D341Med (cell line): ENCODE measurements around the gene ATOX1.
"Not testable (repeated sequence)": the region's sequence is repeated elsewhere in the genome, so short reads cannot be mapped to it uniquely, and the experiment has no call there.

Experiments used
- DNase-seq: peaks from one replicate; pipeline ENCODE4 v3.0.0; 2012; ENCODE audit warnings: low spot score

ATOX1 gene, protein sequence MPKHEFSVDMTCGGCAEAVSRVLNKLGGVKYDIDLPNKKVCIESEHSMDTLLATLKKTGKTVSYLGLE

DNA sequence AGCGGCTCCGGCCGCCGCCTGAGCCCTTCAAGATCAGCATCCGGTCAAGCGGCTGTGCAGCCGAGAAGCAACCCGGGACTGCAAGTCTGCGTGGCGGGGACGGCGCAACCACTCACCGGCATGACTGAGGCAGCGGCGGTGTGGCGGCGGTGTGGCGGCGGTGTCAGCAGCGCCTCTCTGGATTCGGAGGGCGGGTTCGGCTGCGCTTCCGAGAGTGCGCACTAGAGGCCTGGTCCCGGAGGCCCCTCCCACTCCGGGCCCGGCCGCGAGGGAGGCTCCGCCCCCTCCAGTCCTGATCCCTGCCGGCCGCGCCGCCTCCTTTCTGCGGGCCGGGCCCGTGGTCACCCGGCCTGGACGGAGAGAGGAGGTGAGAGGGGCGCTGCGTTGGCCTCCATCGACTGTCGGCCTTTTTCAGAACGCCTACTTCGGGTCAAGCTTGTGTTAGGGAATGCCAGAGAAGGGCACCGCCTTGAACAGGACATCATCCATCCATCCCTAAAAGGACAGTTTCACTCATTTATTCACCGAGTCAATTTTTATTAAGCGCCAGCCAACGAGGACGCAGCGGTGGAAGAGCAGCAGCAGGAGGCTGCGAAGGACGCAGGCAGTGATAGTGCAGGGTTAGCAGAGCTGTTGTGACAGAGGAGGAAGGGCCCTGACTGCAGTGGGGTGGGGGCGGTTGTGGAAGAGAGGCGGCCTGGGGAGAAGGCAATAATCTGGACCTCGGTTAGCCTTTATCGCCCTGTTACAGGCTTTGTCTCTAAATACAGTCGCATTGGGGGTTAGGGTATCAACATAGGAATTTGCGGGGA is at the start of gene ATOX1:
Gene ATOX1 (minus strand): TSS at position 202 of the 812 bp plus-strand sequence. CDS start 80 bp downstream, at position 122.
- DNase-seq = peak; percentile 99

DNA sequence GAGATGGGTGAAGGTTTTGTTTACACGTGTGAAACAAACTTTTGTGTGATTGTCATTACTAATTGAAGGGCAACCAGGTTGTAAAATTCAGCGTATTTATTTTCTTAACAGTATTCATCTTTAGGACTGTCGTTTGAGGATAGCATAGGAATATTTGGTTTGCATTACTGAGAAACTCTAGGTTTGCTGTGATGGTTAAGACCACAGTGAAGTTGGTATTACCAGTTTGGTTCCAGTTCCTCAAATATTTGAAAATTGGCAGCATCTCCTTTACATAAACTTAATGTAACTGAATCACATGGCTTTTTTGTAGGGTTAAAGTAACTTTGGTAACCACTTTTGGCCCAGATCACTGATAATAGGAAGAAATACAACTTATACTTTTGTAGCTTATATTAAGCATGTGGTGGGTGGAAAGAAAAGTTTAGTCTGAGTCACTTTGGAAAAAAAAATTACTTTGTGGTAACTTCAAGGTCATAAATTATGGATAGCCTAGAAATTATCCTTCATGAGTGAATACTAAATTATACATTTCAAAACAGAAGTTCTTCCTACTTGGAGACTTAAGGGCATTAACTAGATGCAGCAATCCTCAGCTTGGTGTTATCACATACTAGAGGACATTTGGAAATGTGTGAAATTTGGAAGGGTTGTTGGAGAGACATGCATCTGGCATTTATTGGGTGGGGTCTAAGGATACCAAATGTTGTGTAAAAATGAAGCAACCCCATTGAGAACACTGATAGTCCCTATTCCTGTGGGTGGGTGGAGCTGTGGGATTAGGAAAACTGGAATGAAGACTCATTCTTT is 47.2 kb upstream of the ATOX1 start:
- DNase-seq = no peak

DNA sequence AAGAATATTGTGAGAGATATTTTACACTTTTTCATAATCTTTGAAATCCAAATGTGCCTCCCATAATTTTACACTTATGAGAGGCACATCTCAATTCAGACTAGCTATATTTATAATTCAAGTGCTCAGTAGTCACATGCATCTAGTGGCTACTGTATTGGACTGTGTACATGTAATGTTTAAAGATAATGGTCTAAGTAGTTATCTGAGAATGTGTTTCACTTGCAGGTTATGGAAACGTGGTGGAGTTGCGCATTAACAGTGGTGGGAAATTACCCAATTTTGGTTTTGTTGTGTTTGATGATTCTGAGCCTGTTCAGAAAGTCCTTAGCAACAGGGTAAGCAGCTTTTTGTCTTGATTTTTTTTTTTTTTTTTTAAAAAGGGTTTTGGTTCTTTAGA is 42.1 kb upstream of the ATOX1 start:
- no peak for DNase-seq

DNA sequence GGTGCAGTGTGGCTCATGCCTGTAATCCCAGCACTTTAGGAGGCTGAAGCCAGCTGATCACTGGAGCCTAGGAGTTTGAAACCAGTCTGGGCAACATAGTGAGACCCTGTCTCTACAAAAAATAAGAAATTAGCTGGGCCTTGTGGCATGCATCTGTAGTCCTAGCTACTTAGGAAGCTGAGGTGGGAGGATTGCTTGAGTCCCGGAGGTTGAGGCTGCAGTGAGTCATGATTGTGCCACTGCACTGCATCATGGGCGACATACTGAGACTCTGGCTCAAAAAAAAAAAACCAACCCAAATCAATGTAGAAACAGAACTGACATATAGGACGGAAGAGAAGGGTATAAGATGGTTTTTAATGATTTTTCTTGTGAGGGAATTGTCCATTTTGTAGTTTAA is 41.0 kb upstream of the ATOX1 start:
- DNase-seq = no peak

DNA sequence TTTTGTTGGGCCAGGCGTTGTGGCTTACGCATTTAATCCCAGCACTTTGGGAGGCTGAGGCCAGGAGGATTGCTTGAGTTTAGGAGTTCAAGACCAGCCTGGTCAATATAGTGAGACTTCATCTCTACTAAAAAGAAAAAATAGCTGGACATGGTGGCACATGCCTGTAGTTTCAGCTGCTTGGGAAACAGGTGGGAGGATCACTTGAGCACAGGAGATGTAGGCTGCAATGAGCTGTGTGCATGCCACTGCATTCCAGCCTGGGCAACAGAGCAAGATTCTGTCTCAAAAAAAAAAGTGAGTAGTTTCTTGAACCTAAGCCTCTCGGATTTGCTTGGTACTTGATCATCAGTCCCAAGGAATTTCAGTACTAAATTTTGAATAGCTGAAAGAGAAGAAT is 40.2 kb upstream of the ATOX1 start:
- DNase-seq = no peak

DNA sequence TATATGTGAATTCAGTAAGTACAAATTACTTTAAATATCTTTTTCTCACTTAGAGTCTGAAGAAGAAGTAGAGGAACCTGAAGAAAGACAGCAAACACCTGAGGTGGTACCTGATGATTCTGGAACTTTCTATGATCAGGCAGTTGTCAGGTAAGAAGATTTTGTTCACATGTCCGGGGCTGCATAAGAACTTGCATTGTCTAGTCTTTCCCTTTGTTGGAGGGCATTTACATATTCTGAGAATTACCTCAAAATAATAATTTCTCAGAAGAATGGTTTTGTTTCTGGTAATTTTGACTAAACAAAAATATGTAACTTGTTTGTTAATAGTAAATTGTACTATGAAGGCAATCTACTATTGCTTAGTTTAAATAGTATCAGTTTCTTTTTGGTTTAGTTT is 37.0 kb upstream of the ATOX1 start:
- no peak for DNase-seq

DNA sequence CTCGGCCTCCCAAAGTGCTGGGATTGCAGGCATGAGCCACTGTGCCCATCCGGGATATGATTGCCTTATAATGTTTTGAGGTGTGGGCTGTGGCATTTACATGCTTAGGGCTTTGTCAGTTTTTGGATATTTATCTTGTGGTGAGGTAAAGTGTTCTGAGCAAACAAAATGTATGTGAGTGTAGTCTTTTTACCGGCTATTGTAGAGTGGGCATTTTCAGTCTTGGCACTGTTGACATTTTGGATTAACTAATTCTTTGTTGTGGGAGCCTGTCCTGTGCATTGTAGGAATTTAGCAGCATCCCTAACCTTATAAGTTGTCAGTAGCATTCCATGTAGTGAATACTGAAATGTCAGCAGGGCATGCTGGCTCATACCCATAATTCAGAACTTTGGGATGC is 34.9 kb upstream of the ATOX1 start:
- no peak for DNase-seq

DNA sequence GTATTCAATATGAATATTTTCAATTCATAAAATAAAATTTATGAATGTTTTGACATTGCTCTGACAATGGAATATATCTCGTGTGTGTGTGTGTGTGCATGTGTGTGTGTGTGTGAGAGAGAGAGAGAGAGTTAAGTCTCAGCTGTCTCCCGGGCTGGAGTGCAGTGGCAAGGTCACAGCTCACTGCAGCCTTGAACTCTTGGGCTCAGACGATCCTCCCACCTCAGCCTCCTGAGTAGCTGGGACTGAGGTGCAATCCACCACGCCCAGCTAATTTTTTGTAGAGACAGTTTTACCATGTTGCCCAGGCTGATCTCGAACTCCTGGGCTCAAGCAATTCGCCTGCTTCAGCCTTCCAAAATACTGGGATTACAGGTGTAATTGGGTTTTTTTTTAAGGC is 29.4 kb upstream of the ATOX1 start:
- DNase-seq = no peak

DNA sequence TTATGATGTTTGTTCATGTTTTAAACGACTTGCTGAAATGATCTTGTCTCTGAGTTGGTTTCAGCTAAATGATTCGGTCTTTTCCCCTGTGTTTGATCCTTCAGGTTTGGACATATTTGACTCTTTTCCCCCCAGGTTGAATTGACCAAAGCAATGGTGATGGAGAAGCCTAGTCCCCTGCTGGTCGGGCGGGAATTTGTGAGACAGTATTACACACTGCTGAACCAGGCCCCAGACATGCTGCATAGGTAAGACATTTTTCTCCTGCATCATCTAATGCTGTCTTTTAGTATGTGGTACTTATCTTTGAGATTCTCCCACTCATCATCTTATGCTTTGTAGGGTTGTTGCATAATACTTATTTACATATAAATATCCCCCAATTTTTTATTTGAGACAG is 28.0 kb upstream of the ATOX1 start:
- no peak for DNase-seq

DNA sequence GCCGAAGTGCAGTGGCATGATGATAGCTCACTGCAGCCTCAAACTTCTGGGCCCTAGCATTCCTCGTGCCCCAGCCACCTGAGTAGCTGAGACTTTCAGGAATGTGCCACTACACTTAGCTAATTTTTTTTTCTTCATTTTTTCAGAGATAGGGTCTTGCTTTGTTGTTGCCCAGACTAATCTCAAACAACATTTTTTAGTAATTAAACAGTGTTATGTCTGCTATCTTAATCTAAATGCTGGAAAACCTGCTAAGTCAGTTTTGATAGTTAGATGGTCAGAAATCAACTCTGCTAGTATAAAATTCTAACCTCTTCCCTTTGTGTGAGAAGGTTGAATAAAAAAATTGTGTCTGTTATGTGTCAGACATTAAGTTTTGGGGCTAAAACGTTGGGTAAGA is 25.7 kb upstream of the ATOX1 start:
- no peak for DNase-seq

DNA sequence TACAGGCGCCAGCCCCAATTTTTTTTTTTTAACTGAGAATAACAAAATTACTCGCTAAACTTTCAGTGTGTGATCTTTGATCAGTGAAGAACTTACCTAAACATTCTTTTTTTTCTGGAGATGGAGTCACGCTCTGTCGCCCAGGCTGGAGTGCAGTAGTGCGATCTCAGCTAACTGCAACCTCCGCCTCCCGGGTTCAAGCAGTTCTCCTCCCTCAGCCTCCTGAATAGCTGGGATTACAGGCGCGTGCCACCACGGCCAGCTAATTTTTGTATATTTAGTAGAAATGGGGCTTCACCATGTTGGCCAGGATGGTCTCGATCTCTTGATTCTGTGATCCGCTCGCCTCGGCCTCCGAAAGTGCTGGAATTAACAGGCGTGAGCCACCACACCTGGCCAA is 25.2 kb upstream of the ATOX1 start:
- not testable (repeated sequence) for DNase-seq

DNA sequence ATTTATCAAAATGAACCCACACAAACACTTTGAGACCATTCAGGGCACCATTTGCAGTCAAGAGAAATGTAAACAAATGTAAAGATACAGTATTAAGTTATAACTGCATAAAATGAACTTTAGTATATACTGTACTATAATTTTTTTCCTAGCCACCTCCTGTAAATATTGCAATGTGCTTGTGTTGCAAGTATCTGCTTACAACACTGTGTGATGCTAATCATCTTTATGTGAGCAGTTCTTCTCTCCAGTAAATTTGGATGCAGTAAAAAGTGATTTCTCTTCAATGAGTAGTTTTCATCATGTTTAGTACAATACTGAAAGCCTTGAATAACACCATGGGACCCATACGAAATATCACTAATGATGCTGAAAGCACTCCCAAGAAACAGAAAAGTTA is 22.8 kb upstream of the ATOX1 start:
- no peak for DNase-seq

DNA sequence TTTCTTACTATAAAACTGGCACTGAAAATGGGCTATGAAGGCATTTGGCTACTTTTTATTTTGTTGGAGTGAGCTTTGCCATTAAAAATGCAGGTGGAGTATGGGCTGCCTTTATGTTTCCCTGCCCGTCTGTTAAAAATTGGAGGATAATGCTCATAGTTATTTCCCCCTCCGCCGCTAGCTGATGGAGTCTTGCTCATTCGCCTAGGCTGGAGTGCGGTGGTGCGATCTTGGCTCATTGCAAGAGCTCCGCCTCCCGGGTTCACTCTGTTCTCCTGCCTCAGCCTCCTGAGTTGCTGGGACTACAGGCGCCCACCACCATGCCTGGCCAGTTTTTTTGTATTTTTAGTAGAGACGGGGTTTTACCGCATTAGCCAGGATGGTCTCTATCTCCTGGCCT is 21.9 kb upstream of the ATOX1 start:
- DNase-seq = no peak

DNA sequence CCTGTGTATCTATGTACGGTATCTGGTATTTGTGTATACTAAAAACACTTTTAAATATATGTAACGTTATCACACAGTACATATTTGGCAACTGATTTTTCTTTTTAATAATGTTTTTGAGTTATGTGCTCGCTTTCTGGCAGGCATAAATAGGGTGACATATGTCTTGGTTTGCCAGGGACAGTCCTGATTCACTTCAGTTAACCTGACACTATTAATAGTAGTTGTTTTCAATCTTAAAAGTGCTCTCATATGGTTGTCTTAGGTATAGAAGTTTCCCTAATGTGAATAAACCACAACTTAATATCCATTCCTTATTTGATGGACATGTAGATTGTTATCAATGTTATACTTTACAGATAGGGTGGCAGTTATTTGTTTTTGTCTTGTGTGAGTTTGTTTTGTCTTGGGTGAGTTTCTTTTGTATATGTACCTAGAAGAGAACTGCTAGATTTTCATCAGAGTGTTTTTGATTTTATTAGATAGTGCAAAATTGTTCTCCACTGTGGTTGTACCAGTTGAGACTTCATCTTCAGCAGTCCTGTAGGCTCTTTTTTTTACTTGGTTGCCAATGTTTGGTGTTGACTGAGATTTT is 21.2 kb upstream of the ATOX1 start:
- no peak for DNase-seq

DNA sequence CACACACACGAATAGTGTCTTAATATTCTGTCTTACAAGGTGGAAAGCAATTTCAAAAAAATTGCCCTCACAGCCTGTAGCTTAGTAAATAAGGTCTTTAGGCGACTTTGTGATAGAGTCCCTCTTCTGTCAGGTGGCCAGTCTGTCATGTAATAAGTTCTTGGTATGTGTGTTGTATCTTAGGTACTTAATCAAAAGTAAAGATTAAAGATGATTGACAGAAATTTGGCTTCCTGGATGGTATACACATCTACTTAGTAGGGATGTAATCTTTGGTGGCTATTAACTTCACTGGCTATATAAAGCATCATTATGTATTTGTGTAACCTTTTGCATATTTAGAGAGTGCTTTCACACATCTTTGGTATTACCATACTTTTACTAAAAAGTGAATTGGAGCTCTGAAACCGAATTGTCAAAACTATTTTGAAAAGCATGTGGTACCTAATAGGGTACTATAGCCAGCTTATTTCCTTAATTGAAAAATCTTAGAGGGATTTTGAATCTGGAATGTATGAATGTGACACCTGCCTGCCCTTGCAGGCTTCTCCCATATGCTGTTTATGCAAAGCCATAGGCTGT is 16.7 kb upstream of the ATOX1 start:
- DNase-seq = peak; percentile 46

DNA sequence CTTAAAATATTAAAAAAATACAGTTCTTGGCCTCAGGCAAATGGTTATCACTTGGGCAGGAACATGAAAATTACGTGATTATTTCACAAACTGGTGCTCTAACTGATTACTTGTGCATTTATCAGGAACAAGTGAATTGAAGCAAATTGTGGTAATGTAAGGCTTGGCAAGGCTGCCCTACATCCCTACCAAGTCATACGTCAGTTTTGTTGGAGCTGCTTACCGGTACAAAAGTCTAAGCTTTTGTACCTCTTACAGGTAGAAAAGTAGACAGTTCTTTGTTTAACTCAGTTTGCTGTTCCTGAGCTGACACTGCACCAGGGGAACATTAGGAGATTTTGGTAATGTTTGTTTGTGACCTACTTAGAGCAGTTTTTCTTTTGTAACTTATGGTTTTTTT is 15.5 kb upstream of the ATOX1 start:
- no peak for DNase-seq

DNA sequence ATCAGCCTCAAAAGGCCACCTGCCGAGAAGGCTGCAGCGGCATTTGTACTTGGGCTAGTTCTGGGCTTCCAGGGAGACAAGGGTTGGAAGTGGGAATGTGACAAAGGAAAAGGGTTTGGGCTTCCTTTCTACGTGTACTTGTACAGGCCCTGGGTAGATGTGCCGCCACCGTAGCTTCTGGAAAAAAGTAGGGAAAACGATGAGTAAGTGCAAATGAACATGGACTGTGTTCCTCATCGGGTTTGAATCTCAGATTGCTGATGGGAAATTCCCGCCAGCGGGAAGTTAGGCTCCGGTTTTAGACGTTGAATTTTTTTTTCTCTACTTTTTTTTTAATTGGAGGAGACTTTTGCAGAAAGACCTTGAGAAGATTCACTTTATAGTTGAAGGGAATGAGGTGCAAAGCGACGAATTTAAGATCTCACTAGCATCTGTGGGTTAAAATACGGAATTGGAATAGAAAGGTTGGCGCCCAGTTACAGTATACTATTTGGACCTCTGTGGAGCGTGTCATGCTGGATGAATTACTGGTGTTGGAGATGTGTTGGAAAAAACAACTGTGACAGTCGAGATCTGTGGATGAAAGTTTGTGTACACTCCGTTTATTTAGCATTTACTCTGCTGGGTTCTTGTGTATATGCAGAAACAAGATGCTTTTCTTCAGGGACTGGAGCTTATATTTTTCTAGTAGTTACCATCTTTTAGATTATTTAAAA is 14.6 kb upstream of the ATOX1 start:
- DNase-seq = no peak

DNA sequence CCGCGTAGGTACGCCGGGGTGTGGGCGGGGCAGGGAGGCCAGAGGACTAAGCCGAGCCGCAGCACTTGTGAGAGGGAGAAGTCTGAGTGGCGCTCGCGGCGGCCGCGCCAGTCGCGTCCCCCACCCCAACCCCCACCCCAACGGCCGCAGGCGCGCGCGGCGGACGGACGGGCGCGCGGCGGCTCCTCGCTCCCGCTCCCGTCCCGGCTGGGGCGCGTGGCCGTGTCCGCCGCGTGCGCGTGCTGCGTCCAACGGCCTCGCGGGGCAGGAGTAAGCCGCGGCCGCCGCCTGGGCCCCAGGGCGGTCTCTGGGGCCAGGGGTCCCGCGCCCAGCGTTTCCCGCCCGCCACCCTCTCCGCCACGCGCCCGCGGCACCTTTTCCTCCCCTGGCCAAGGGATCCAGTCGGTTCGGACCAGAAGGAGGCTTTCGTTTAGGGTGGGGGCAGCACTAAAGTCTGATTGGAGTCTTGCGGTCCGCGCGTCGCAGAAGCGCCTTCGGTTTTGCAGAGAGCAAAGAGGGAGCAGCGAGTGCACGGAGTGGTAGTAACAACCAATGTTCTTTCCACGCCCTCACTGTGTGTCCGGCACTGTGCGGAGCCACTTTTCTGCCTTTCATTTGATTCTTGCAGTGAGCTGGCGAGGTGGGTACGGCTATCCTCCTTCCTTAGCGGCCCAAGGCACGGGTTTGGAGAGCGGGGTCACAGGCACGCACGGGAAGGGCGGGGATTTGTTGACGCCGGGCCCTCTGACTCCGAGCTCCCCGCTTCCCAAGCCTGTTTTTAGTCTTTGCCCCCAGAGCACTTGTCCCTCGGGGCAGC is 13.8 kb upstream of the ATOX1 start:
- peak; percentile 71 for DNase-seq

DNA sequence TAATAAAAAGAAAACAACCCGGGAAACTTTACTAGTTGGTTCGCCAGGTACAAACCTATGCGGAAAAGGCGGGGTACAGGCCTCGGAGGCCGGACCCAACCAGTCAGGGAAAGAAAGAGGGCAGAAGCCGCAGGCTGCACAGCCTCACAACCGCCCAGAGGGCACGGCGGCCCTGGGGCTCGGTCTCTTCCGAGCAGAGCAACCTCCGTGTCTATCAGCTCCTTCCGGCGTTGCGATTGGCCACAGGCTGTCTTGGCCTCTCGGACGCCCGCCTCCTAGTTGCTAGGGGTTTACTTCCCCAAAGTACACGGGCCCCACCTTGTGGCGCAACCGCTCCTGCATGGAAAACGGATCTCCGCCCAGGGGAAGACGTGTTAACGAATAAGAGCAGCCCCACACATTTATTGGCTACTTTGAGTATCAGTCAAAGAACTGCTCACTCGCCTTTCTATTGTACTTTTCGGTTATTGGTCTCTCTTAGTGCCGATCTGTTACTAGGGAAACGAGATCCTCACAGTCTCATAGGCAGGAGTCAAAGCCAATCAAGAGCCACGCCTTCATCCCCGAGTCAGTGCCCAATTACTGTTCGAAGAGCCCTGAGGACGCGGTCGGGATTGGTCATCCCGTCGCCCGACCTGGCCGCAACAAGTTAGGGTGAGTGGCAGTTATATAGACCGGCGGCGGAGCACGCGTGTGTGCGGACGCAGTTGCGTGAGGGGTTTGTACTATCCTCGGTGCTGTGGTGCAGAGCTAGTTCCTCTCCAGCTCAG is 13.0 kb upstream of the ATOX1 start, which contains the start of gene G3BP1:
Gene G3BP1 (plus strand): TSS at position 696 of the 770 bp plus-strand sequence. CDS start 14,667 bp downstream, outside the sequence.
- peak; percentile 91 for DNase-seq
